GM18519 (cell line): ENCODE results near the gene ACBD6.
"Not testable (repeated sequence)": the region's sequence is repeated elsewhere in the genome, so short reads cannot be mapped to it uniquely, and the experiment has no call there.

ENCODE experiments used
- ATAC-seq: cut with Tn5 transposase; IDR thresholded peaks from one replicate; pipeline ENCODE4 v1.9.1; 2021; ENCODE audit warnings: mild to moderate bottlenecking, moderate library complexity; ENCODE audit not compliant: unreplicated experiment, low FRiP score

Gene ACBD6

DNA sequence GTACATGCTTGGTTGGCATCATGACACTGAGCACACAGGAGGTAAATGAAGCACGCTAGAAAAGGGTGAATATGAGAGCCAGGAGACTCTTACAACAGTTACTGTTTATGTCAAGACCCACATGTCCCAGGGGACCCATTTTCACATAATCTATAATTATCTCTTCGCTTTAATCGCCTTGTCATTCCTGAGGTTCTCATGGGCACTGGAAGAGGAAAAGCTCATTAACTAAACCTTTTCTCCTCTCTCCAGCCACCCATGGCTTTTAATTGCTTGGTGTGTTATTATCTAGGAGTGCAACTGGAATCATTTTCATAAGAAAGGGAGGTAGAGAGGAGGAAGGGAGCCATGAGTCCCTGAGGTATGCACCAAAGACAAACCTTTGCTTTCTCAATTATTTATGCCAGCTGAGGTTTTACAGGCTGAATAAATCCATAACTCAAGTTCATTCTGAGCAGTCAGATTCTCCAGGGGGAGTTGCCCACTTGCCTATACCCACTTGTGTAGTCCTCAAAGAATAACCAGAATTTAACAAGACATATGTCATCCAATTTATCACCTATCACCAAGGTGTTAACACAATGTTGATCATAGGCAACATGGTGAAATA is 77.4 kb downstream of the ACBD6 start:
- ATAC-seq: no peak

DNA sequence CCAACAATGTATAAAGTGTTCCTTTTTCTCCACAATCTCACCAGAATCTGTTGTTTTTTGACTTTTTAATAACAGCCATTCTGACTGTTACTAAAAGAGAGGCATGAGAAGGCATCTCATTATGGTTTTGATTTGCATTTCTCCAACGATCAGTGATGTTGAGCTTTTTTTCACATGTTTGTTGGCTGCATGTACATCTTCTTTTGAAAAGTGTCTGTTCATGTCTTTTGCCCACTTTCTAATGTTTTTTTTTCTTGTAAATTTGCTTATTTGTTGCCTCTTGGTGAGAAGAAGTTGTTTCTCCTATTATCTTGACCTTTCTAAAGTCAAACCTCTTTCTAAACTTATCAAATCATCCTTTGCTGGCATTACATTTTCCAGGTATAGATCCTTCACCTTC is 80.8 kb downstream of the ACBD6 start:
- no peak for ATAC-seq

DNA sequence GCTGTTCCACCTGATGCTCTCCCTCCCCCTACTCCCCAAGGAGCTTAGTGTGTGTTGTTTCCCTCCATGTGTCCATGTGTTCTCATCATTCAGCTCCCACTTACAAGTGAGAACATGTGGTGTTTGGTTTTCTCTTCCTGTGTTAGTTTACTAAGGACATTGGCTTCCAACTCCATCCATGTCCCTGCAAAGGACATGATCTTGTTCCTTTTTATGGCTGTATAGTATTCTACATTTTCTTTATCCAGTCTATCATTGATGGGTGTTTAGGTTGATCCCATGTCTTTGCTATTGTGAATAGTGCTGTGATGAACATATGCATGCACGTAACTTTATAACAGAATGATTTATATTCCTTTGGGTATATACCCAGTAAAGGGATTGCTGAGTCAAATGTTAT is 81.2 kb downstream of the ACBD6 start:
- ATAC-seq: not testable (repeated sequence)

DNA sequence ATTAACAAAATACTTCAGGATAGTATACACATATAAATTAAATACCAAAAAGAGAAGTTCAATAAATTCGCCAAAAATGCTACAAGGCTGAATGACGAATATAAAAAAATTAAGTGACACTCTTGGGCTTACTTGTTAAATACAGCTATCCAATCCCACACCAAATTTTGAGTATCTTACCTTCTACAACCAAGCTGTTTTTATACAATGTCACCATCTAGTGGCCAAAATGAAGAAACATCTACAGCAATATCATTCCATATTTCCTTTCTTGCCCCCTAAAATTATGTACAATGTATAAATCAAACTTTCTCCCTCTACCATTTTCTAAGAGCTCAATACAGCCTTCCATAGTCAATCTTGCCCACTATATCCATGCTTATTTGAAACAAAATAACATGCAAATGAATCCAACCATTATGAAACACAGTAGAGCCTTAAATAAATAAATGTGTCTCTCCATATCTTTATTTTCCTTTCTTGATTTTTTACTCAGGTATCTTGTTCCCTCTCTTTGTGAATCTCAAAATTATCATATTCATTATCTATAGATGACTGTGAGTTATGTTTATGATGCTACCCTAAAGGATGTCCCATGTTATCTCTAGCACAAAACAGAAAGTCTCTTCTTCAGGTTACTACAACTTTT is 86.3 kb downstream of the ACBD6 start:
- no peak for ATAC-seq

DNA sequence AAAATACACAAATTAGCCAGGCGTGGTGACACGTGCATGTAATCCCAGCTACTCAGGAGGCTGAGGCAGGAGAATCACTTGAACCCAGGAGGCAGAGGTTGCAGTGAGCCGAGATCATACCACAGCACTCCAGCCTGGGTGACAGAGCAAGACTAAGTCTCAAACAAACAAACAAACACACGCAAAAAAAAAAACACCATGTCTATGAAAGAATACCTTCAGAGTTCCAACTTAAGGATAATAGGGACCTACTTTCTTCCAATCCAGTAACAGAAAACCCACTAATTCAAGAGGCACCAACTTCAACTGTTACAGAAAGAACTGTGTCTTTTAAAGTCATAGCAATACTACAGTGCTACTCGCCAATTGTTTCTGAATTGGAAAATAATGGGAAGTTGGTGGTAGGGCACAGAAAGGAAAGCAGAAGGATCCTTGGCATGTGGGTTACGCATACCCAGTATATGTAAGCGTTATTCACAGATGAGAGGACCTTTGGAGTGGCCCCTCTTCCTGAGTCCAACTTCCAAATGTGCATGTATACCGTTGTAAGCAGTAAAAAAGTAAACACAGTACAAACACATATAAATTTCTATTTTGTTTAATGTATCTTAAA is 87.0 kb downstream of the ACBD6 start:
- no peak for ATAC-seq

DNA sequence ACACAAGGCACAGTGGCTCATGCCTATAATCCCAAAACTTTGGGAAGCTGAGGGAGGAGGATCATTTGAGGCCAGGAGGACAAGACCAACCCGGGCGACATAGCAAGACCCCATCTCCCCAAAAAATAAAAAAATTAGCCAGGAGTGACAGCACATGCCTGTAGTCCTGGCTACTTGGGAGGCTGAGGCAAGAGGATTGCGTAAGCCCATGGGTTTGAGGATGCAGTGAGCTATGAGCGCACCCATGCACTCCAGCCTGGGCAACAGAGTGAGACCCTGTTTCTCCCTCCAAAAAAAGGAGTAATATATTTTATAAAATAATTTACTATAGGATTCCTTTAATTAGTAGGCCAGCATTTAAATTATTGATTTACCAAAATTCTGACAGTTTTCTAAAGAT is 89.8 kb downstream of the ACBD6 start:
- ATAC-seq: no peak

DNA sequence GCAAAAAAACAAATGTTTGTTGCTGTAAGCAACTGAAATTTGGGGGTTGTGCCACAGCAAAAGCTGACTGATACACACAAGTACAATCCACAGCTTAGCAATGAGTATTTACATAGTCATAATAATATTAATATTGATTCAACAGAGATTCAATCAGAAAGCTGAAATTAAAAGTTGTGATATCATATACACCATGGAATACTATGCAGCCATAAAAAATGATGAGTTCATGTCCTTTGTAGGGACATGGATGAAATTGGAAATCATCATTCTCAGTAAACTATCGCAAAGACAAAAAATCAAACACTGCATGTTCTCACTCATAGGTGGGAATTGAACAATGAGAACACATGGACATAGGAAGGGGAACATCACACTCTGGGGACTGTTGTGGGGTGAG is 94.2 kb downstream of the ACBD6 start:
- not testable (repeated sequence) for ATAC-seq

DNA sequence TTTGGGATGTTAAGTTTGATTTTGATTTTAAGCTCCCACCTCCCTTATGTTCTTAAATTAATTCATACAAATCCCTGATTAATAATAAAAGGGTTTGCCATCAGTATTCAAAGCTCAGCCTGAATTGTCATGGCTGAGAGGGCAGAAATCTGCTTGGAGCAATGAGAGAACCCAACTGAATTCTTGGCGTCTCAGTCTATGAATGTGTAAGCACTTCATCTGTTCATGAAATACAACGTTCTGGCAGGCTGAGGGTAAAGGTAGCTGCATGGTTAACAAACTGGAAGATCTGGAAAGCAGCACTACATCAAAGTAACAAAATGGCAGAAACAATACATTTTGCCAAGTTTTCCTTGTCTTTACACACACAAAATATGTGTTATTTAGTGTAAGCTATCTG is 95.3 kb downstream of the ACBD6 start:
- no peak for ATAC-seq

DNA sequence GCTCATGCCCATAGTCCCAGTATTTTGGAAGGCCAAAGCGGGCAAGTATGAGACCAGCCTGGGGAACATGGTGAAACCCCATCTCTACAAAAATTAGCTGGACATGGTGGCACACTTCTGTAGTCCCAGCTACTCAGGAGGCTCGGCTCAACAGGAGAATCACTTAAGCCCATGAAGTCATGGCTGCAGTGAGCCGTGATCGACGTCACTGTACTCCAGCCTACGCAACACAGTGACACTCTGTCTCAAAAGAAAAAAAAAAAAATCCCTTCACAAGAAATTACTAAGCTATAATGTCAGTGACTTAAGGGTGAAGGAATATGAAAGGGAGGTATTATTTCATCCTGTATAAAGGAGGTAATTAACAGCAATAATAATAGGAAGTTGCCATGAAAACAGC is 99.8 kb downstream of the ACBD6 start:
- no peak for ATAC-seq

DNA sequence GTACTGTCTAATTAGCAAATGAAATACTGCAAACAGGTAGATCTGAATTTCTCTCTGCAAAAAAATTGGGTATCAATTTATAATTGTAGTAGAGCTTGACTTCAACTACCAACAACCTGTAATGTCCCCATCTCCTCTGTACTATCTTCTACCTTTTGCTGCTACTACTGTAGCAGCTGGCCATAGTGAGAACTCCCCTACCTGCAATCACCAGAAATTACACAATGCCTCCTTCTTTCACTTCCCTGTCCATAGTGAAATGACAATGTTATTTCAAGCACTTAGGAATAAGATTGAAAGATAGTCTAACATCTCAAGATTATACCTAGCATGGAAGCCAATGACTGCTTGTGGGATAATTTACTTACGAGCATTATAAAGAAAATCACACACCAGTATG is 100.4 kb downstream of the ACBD6 start:
- ATAC-seq: no peak

DNA sequence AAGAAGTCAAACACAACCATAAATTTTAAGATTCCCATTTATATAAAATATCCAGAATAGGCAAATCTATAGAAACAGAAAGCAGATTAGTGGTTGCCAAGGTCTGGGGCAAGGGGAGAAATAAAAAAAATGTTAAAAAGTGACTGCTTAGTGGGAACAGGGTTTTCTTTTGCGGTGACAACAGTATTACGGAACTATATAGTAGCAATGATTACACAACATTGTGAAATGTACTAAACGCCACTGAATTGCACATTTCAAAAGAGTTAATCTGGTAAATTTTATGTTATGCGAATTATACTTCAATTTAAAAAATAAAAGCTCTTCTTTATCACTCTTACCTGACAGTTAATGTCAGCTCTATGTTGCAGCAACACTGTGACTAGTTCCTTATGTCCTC is 105.2 kb downstream of the ACBD6 start:
- ATAC-seq: no peak

DNA sequence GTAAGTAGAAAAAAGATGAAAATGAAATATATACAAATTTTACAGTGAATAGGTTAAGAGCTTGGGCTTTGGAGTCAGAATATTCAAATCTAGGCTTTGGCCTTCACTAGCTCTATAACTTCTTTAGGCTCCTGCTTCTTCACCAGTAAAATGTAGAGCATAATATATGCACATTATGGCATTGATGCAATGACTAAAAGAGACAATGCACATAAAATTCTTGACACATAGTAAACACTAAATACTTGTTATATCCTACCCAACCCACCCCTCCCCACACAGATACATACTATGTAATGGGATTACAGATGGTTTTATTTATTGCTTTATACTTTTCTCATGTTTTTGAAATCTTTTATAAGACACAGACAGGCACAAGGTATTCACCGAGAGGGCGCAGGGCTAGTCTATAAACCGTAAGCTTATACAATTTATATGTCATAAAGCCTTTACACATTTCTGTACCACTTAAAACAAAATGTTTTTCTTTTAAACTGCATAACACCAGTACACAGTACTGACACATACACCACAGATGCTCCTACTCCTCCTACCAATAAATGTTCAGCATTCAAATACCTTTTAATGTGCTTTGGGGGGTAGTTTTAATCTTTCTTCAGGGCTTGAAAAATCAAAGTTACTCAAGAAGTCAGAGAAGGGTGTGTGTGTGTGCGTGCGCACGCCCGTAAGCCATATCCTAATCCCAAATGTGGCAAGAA is 109.8 kb downstream of the ACBD6 start:
- ATAC-seq: no peak

DNA sequence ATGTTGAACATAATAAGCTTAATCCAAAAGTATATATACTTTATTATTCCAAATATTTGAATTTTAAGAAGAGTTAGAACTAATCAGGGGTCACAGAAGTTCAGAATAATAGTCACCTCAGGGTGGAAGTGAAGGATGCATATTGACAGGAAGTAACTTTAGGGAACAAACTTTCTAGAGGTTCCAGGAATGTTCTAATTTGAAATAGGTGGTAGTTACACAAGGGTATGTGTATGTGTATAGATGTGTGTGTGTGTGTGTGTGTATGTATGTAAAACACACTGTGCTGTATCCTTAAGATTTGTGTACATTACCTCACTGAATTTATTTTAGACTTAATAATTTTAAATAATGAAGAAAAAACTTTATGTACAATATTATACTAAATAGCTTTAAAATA is 110.4 kb downstream of the ACBD6 start:
- no peak for ATAC-seq

DNA sequence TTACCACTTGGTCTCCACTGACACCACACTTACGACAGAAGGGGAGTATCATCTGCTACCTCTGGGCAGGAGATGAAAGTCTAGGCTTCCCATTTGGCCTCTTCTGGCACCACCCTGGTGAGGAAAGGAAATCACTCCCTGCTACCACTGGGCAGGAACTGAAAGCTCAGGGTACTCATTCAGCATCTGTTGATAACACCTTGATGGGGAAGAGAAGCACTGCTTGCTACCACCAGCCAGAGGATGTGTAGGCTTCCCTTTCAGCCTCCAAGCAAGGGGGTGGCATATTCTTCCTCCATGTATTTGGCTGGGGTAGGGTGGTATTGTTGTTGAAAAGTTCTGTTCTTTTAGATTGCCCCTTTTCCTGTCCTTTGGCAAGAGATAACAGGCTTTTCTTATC is 115.0 kb downstream of the ACBD6 start:
- no peak for ATAC-seq

DNA sequence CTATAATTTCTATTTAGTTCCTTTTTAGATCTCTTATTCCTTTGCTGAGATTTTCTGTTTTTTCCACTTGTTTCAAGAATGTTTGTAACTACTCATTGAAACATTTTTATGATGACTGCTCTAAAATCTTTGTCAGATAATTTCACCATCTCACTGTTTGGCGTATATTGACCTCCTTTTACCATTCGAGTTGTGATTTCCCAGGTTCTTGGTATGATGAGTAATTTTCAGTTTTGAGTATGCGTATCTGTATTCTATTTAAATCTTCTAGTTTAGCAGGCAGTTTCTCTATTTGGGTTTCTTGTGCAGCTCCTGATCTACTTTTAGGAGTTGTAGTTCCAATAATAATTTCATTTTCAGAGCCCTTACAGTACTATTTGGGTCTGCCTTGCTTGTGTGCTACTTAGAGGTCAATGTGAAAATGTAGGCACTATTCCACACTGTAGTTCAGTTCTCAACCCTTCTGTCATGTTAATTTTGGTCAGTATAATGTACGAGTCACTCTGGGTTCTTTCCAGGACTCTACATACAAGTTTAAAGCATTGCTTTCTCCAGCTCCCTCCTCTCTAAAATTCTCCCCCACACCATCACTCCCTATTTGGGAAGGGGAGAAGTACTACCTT is 115.5 kb downstream of the ACBD6 start:
- ATAC-seq: no peak

DNA sequence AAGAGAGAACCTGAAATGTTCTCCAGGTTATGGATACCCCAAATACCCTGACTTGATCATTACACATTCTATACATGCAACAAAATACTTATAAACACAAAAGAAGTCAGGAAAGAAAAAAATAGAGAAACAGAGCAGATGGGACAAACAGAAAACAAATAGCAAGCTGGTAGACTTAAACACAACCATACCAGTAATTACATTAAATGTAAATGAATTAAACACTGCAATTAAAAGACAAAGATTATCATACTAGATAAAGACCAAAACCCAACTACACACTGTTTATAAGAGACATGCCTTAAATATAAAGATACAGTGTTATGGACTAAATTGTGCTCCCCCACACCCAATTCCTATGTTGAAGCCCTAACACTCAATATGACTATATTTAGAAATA is 117.2 kb downstream of the ACBD6 start:
- no peak for ATAC-seq

DNA sequence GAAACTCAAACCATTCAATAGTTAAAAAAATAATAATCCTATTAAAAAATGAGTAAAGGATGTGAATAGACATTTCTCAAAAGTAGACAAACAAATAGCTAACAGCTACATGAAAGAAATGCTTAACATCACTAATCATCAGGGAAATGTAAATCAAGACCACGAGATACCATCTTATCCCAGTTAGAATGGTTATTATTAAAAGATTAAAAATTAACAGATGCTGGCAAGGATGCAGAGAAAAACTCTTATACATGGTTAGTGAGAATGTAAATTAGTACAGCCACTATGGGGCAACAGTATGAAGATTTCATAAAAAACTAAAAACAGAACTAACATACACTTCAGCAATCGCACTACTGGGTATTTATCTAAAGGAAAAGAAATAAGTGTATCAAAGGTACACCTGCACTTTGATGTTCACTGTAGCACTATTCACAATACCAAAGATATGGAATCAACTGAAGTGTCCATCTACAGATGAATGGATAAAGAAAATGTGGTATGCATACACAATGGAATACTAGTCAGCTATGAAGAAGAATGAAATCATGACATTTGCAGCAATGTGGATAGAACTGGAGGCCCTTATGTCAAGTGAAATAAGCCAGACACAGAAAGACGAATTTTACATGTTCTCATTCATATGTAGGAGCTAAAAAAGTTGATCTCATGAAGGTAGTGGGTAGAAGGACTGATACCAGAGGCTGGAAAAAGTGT is 117.9 kb downstream of the ACBD6 start:
- no peak for ATAC-seq

DNA sequence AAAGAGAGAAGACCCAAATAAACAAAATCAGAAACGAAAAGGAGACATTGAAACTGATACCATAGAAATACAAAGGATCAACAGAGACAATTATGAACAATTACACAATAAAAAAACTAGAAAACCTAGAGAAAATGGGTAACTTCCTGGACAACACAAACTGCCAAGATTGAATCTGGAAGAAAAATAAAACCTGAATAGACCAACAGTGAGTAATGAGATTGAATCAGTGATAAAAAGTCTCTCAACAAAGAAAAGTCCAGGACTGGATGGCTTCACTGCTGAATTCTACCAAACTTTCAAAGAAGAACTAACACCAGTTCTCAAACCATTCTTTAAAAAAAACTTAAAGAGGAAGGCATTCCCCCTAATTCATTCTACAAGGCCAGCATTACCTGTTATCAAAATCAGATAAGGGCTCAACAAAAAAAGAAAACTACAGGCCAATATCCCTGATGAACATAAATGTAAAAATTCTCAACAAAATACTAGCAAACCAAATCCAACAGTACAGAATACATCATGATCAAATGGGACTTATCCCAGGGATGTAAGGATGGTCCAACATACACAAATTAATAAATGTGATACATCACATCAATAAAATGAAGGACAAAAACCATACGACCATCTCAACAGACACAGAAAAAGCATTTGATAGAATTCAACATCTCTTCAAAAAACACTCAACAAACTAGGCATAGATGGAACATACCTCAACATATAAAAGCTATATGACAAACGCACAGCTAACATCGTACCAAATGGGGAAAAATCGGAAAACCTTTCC is 119.9 kb downstream of the ACBD6 start:
- no peak for ATAC-seq

DNA sequence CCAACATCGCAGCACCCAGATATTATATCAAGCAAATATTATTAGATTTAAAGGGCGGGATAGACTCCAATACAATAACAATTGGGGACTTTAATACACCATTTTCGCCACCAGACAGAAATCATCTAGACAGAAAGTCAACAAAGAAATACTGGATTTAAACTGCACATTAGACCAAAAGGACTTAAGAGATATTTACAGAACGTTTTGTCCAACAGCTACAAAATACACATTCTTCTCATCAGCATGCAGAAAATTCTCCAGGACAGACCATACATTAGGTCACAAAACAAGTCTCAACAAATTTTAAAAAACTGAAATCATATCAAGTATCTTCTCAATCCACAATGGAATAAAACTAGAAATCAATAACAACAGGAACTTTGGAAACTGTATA is 121.2 kb downstream of the ACBD6 start:
- no peak for ATAC-seq
